Memory B cell (primary cell): Measurements from ENCODE around the gene FOXK1.

Source experiments
- ATAC-seq: fragments of 150-1000 bp; cut with Tn5 transposase; 2 replicates; pipeline ENCODE4 v1.10.0; 2021; ENCODE audit warnings: low read depth, mild to moderate bottlenecking, moderate library complexity
- DNase-seq, 2 donors: peaks; one replicate each; pipeline ENCODE4 v3.0.0; 2022; ENCODE audit warnings: low spot score in 2 of 2
- H3K27ac Mint-ChIP-seq: one replicate; pipeline ENCODE4 v1.8.0; 2022; ENCODE audit warnings: mild to moderate bottlenecking, moderate library complexity, mixed read lengths
- H3K27me3 Mint-ChIP-seq: one replicate; pipeline ENCODE4 v1.8.0; 2022; ENCODE audit warnings: mixed read lengths
- H3K36me3 Mint-ChIP-seq: one replicate; pipeline ENCODE4 v1.8.0; 2022; ENCODE audit warnings: mild to moderate bottlenecking, mixed read lengths
- H3K4me1 Mint-ChIP-seq: one replicate; pipeline ENCODE4 v1.8.0; 2022; ENCODE audit warnings: mixed read lengths
- H3K4me3 Mint-ChIP-seq: one replicate; pipeline ENCODE4 v1.8.0; 2022; ENCODE audit warnings: mild to moderate bottlenecking, moderate library complexity, mixed read lengths
- H3K9me3 Mint-ChIP-seq: one replicate; pipeline ENCODE4 v1.8.0; 2022; ENCODE audit warnings: mixed read lengths

Gene FOXK1

DNA sequence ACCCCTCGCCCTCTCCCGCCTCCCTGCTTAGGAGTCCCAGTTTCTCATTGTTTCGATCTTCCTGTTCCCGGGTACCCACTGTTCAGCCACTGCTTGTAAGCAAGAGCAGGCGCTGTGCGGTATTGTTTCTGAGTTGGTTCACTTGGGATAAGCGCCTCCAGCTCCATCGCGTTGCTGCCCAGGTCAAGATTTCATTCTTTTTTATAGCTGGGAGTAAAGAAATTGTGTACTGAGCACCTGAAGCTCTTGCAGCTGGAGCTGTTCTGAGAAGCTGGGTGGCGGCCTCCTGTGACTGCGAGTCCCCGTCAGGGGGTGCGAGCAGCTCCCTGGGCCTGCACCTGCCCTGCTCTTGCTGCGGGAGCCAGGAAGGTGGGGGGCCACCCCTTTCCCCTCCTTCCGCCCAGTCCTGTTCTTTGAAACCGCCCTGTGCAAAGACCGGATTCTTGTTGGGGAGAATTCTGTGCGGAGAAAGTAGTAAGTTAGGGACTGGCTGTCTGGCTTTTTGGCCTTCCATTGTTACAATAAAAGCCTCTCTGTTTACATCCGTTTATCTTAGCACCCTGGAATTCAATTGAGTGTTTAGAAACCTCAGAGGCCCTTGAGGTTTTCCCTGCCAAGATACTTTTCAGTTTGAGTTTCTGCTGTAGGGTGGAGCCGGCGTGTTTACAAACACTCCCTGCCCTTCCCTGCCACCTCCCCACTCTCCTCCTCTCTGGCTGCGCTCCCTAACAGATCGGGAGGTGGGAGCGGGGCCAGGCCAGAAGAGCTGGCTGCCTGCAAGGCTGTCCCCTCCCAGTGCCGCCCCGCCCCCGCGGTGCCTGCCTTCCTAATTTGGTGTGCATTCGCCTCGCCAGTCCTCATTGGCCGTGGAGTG, 62.5 kb downstream of the FOXK1 start:
- H3K4me3 Mint-ChIP-seq, result peak overlapping the region; percentile 84
- DNase-seq, result peak; percentile 23 to 51
- no peaks in the 10 kb centered on the region for H3K27me3 Mint-ChIP-seq
- H3K27ac Mint-ChIP-seq, result peak overlapping the region; percentile 95
- no peaks in the 10 kb centered on the region for H3K9me3 Mint-ChIP-seq
- peaks cover 36% of the 10 kb centered on the region for H3K4me1 Mint-ChIP-seq
- ATAC-seq, result peak; percentile 73
- H3K36me3 Mint-ChIP-seq, result peaks cover 14% of the 10 kb centered on the region

DNA sequence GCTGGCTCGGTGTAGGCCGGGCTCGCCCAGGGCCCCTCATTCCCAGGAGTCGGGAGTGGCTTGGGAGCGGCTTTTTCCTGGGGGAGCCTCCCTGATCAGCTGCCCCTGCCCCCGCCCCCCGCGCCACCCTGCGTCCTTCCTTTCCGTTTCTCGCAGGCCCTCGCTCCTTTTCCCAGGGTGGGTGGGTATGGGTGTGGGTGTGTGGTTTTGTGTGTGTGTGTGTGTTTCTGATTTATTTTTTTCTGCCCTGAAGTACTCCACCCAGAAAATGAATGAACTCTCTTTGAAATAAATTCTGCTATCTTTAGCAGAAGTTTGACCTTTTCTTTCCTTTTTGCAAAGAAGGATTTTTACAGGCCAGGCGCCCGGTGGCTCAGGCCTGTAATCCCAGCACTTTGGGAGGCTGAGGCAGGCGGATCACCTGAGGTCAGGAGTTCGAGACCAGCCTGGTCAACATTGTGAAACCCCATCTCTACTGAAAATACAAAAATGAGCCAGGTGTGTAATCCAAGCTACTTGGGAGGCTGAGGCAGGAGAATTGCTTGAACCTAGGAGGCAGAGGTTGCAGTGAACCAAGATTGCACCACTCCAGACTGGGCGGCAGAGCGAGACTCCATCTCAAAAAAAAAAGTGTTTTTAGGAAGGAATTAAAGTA, 63.3 kb downstream of the FOXK1 start:
- no peaks in the 10 kb centered on the region for H3K27me3 Mint-ChIP-seq
- peak overlapping the region; percentile 84 for H3K4me3 Mint-ChIP-seq
- DNase-seq, result no peak
- peaks cover 33% of the 10 kb centered on the region for H3K4me1 Mint-ChIP-seq
- H3K9me3 Mint-ChIP-seq, result no peaks in the 10 kb centered on the region
- peaks cover 14% of the 10 kb centered on the region for H3K36me3 Mint-ChIP-seq
- H3K27ac Mint-ChIP-seq, result peak overlapping the region; percentile 95
- peak; percentile 28 for ATAC-seq

DNA sequence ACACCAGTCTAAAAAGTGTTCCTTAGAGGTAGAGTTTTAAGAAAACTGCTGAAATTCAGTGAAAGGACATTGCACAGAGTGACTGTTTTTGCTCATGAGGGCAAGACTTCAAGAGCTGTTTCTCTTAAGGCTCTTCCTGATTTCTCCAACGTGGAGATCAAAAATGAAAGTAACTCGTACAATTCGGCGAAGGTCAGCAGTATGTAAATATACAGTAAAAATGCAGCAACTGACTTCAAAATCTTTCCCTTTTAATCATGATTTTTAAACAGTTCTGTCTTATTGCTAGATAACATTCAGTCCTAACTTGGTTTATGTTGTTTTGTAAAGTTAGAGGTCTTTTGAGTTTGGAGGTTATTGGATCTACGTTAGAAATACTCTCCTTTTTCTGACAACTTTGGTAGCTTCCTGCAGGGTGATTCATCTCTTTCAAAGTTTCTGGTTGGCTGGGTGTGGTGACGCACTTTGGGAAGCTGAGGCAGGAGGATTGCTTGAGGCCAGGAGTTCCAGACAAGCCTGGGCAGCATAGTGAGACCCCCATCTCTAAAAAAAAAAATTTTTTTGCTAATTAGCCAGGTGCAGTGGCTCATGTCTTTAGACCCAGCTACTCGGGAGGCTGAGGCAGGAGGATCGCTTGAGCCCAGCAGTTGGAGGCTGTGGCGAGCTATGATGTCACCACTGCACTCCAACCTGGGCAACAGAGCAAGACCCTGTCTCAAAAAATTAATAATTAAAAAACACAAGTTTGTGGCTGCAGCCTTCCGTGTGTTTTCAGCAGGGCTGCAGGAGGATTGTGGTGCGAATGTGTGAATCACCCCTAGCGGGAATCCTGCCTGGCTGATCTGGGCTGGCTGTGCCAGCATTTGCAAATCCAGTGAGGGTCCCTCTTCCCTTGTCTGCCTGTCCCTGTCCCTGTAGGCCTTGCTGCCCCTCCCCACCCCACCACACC, 64.2 kb downstream of the FOXK1 start:
- Mint-ChIP-seq H3K27me3 (no peaks in the 10 kb centered on the region), H3K27ac (peak overlapping the region; percentile 95), H3K4me3 (peak overlapping the region; percentile 84), H3K36me3 (peaks cover 17% of the 10 kb centered on the region), H3K4me1 (peaks cover 33% of the 10 kb centered on the region), H3K9me3 (no peaks in the 10 kb centered on the region)
- DNase-seq (no peak), ATAC-seq (peak; percentile 25)

DNA sequence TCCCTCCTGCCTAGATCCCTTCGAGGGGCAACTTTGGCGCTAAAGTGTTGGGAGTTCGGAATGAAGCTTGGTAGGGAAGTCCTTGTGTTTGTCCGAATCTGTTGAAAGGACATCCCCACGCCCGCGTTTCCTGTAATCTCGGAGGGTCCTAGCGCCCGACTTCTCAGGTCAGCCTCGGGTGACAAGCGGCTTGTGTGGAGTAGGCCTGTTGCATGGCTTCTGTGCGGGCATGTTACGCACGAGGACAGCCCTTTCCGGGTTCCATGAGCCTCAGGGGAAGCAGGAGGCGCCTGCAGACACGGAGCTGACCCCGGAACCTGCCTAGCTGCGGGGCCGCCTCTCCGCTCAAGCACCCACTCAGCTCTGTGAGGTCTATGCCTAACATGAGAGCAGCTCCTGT, 64.9 kb downstream of the FOXK1 start:
- H3K9me3 Mint-ChIP-seq, result no peaks in the 10 kb centered on the region
- ATAC-seq (no peak), DNase-seq (no peak)
- H3K27me3 Mint-ChIP-seq, result no peaks in the 10 kb centered on the region
- H3K4me3 Mint-ChIP-seq, result no peak overlapping the region
- peaks cover 33% of the 10 kb centered on the region for H3K4me1 Mint-ChIP-seq
- peak overlapping the region; percentile 95 for H3K27ac Mint-ChIP-seq
- peaks cover 13% of the 10 kb centered on the region for H3K36me3 Mint-ChIP-seq

DNA sequence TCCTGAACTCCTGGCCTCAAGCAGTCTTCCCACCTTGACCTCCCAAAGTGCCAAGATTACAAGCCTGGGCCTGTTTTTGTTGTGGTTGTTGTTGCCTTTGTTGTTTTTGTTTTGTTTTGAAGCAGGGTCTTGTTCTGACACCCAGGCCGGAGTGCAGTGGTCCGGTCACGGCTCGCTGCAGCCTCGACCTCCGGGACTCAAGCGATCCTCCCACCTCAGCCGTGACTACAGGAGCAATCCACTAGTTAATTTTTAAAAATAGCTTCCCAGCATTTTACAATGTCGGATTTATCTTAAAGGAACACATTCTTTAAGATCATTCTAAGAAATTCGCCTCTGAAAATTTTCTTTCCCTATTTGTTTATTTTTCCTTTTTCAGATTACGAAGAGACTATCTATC, 65.7 kb downstream of the FOXK1 start:
- Mint-ChIP-seq H3K36me3 (peaks cover 11% of the 10 kb centered on the region), H3K27me3 (no peaks in the 10 kb centered on the region), H3K4me1 (peaks cover 33% of the 10 kb centered on the region), H3K27ac (peak overlapping the region; percentile 85), H3K9me3 (no peaks in the 10 kb centered on the region), H3K4me3 (peak overlapping the region; percentile 52)
- ATAC-seq (no peak), DNase-seq (no peak)

DNA sequence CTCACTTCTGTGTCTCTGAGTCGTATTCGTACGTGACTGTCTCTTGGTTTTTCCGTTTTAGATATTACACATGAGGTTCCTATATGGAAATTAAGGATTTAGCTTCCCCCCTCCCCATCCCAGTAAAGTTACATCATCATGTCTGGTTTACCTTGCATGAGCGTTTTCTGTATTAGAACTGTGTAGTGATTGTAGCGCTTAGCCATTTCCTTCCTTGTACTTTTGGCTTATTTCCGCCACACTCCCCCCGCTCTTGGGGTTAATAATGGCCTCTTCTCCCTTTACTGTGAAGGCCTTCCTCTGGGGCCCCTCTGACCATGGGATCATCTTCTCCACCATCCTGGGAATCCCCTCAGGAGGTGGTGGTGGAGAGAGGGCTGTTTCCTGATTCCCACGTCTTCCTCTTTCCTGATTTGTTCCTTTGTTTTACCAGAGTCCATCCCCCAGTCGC, 66.2 kb downstream of the FOXK1 start:
- peak overlapping the region; percentile 52 for H3K4me3 Mint-ChIP-seq
- no peak for ATAC-seq
- no peak for DNase-seq
- no peaks in the 10 kb centered on the region for H3K27me3 Mint-ChIP-seq
- peaks cover 12% of the 10 kb centered on the region for H3K36me3 Mint-ChIP-seq
- H3K27ac Mint-ChIP-seq, result peak overlapping the region; percentile 85
- H3K9me3 Mint-ChIP-seq, result no peaks in the 10 kb centered on the region
- peaks cover 31% of the 10 kb centered on the region for H3K4me1 Mint-ChIP-seq

DNA sequence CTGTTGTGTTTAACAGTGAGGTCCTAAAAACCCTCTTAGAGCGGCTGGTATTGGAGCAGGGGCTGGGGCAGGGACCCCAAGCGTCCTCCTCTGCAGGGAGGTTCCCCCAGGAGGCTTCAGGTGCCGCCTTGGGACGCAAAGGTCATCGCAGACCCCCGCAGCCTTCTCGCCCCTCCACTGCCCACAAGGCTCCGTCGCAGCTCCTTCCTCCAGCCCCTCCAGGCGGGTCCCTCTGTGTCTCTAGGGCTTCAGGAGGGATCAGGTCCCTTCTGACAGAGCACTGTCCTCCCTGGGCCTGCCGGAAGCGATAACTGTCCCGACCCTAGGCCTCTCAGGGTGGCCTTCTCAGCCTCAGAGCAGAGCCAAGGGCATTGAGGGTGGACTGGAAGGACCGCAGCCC, 67.3 kb downstream of the FOXK1 start:
- no peak for ATAC-seq
- no peaks in the 10 kb centered on the region for H3K9me3 Mint-ChIP-seq
- peaks cover 12% of the 10 kb centered on the region for H3K36me3 Mint-ChIP-seq
- H3K4me3 Mint-ChIP-seq, result no peak overlapping the region
- peak overlapping the region; percentile 85 for H3K27ac Mint-ChIP-seq
- no peak for DNase-seq
- H3K27me3 Mint-ChIP-seq, result no peaks in the 10 kb centered on the region
- peaks cover 29% of the 10 kb centered on the region for H3K4me1 Mint-ChIP-seq

DNA sequence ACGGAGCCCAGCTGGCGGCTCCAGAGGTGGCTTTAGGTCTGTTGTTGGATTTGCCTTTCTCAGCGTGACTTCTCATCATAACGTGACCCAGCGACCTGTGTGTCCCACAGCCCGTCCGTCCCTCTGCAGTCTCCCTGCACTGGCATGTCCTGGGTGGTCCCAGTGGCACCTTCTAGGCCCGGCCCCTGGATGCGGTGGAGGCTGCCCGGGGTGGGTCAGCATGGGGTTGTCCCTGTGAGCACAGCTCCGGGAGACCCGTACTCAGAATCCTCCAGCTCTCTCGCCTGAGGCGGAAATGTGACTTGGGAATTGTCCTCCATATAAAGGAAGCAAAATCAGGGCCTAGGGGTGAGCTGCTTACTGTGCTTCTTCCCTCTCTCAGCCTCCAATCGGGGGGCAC, 67.7 kb downstream of the FOXK1 start:
- no peaks in the 10 kb centered on the region for H3K27me3 Mint-ChIP-seq
- no peak overlapping the region for H3K4me3 Mint-ChIP-seq
- no peak overlapping the region for H3K27ac Mint-ChIP-seq
- DNase-seq, result no peak
- peaks cover 26% of the 10 kb centered on the region for H3K4me1 Mint-ChIP-seq
- ATAC-seq, result no peak
- peaks cover 12% of the 10 kb centered on the region for H3K36me3 Mint-ChIP-seq
- no peaks in the 10 kb centered on the region for H3K9me3 Mint-ChIP-seq

DNA sequence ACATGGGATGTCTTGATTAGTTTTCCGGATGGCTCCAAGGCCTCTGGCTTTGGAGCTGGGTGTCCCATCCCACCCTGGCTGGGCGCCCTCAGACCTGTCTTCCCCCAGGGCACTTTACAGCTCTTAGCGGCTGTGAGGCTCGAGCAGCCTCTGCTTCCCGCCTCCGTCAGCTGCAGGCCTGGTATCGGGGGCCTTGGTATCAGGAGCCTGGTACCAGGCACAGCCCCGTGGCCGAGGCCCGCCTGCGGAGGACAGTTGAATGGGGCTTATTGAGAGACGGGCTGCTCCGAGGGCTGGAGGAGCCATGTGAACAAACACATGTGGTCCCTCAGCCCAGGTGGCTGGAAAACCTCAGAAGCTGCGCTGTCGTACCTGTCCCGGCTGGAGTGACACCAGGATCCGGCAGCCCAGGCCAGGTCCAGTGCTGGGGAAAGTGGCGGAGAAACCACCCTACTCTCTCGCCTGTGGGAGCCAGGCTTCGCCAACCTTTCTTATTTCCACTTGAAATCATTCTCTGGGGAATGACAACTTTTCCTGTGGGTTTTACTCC, 69.4 kb downstream of the FOXK1 start:
- H3K9me3 Mint-ChIP-seq, result no peaks in the 10 kb centered on the region
- no peak overlapping the region for H3K27ac Mint-ChIP-seq
- ATAC-seq (no peak), DNase-seq (no peak)
- H3K4me1 Mint-ChIP-seq, result peaks cover 14% of the 10 kb centered on the region
- H3K36me3 Mint-ChIP-seq, result peaks cover 16% of the 10 kb centered on the region
- no peak overlapping the region for H3K4me3 Mint-ChIP-seq
- no peaks in the 10 kb centered on the region for H3K27me3 Mint-ChIP-seq

DNA sequence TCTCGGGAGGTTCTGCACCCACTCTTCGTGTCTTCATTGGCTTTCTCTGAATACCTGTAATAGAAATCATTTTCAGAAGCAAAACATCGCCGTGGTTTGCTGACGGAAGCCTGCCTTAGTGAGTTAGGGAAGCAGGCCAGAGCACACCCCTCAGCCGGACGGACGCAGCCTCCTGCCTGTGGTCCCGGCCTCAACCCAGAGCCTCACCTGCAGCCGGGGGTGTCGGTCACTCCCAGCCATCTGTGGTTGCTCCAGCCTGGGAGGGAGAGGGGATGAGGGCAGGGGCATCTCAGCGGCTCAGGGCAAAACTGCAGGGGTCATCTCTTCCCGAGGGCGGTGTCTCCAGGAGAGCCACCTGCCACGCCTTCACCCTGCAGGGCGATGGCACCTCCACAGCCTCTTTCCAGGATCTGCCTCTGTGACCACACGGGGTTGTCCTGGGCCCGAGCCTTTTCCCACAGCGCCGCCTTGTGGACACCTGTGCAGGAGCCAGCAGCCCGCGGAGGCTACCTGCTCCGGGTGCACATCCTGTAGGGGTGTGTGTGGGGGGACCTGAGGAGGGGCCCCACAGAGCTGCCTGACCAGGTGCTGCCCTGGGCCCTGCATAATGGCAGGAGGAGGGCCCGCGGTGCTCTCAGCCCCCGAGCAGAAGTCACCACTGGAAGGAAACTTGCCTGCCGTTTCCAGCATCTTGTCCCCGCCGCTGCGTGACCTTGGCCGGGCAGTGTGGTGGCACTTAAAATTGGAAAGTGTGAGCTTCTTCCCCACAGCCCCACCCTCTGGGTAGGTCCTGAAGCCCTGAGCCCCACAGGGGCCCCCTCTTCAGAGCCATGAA, 71.7 kb downstream of the FOXK1 start:
- no peaks in the 10 kb centered on the region for H3K9me3 Mint-ChIP-seq
- no peak overlapping the region for H3K4me3 Mint-ChIP-seq
- peak; percentile 79 to 87 for DNase-seq
- peaks cover 6% of the 10 kb centered on the region for H3K4me1 Mint-ChIP-seq
- peaks cover 13% of the 10 kb centered on the region for H3K36me3 Mint-ChIP-seq
- H3K27me3 Mint-ChIP-seq, result no peaks in the 10 kb centered on the region
- no peak overlapping the region for H3K27ac Mint-ChIP-seq
- peak; percentile 95 for ATAC-seq

DNA sequence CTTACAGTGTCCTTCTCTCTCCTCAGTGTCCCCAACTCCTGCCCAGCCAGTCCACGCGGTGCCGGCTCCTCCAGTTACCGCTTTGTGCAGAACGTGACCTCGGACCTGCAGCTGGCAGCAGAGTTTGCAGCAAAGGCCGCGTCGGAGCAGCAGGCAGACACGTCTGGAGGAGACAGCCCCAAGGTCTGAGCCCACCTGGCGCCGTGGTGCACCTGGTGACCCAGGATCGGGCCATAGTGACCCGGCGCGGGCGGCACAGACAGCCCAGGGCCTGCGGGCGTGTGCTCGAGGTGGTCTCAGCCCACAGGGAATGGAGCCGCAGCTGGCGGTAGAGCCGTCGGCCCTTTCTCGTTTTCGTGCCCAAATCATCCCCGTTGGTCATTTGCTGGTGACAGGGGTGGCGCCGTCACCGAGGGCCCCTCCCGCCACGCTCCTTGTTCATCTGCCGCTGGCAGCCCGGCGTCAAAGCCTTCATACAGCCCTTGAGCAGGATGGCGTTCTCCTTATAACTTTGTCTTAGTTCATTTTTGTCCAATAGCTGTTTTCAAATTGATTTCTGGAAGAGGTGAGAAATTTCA, 72.4 kb downstream of the FOXK1 start:
- DNase-seq, result no peak
- Mint-ChIP-seq H3K4me1 (peaks cover 2% of the 10 kb centered on the region), H3K27ac (no peak overlapping the region), H3K4me3 (no peak overlapping the region), H3K36me3 (peaks cover 9% of the 10 kb centered on the region), H3K9me3 (no peaks in the 10 kb centered on the region), H3K27me3 (no peaks in the 10 kb centered on the region)
- no peak for ATAC-seq

DNA sequence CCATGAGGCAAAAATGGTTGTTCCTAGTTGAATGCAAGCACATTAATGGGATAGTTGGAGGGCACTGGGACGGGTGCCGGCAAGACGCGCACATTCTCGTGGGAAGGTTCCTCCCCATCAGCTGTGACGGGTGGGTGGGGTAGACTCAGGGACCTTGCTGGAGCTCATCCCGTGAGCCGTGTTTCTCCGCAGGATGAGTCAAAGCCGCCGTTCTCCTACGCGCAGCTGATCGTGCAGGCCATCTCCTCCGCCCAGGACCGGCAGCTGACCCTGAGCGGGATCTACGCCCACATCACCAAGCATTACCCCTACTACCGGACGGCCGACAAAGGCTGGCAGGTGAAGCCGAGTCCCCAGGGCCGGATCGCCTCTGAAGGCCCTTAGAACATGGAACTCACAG, 73.0 kb downstream of the FOXK1 start:
- H3K36me3 Mint-ChIP-seq, result peaks cover 9% of the 10 kb centered on the region
- no peak for DNase-seq
- H3K4me1 Mint-ChIP-seq, result peaks cover 2% of the 10 kb centered on the region
- no peaks in the 10 kb centered on the region for H3K27me3 Mint-ChIP-seq
- no peaks in the 10 kb centered on the region for H3K9me3 Mint-ChIP-seq
- ATAC-seq, result no peak
- H3K4me3 Mint-ChIP-seq, result no peak overlapping the region
- no peak overlapping the region for H3K27ac Mint-ChIP-seq

DNA sequence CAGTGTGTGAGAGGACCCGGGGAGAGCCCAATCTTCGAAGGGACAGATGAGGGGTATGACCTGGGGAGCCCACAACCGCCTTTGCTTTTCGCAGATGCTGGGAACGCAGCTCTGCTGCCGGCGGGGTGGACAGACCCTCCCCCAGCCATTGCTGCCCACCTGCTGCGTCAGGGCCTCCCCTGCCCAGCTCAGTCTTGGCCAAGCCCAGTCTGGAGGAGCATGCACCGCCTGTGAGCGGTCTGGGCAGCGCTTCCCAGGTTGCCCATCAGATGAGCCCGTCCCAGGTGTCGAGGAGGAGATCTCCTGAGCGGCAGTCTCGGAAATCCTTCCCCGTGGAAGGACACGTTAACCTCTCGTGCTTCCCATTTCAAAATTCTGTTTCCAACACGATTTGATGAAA, 76.0 kb downstream of the FOXK1 start:
- Mint-ChIP-seq H3K4me3 (no peak overlapping the region), H3K9me3 (no peaks in the 10 kb centered on the region), H3K27me3 (no peaks in the 10 kb centered on the region), H3K4me1 (peaks cover 2% of the 10 kb centered on the region), H3K36me3 (peaks cover 12% of the 10 kb centered on the region), H3K27ac (no peak overlapping the region)
- ATAC-seq (no peak), DNase-seq (no peak)
